ENCODE data around the gene CADPS2. TPM values are rescaled to one million over a fixed set of nuclear protein-coding genes. Genes with fewer than 3 reads are reported as not detected.

The CADPS2 gene
- total and polyA plus RNA-seq, 2 donors (not counting 3 experiments of a cell fraction or from before 2014, with no cell fraction given) = 9.5 to 22.6 TPM

DNA sequence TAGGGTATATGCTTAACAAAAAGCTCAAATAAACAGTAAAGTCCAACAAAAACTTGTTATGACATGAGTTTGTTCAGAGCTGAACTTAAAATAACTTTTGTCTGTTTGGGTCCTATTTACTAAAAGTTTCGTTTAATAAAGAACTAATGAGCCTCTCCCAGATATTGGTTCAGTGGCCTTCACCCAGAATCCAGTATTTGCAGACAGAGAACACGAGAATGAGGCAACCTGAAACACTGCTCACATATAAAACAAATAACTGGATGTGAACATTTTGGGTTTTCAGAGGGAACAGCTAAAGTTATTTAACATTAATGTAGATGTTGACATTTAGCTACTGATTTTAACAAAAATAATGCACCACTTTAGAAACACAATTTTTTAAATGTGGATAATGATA lies 285.6 kb downstream of the CADPS2 start:
- BruUV-seq (replicated peaks) = no TSS peak

More for the DNA sequence above, 285.6 kb downstream of the CADPS2 start:
- Histone ChIP-seq H3K27ac (ENCODE audit: insufficient read depth, low read depth, low read length) (no peak overlapping the region), H3K36me3 (ENCODE audit: control insufficient read depth in 2 of 2, extremely low read depth in 1 of 2, insufficient read depth in 2 of 2, low read length in 2 of 2) (no peaks in the 10 kb centered on the region), H3K9me1 (replicated peaks; ENCODE audit: control insufficient read depth, extremely low read depth, insufficient read depth, low read length) (no peaks in the 10 kb centered on the region), H3K27me3 (ENCODE audit: control insufficient read depth in 2 of 2, insufficient read depth in 2 of 2, low read length in 2 of 2) (no peaks in the 10 kb centered on the region), H3K9me3 (replicated peaks; ENCODE audit: control insufficient read depth, insufficient read depth, low read length) (no peaks in the 10 kb centered on the region), H3K4me1 (ENCODE audit: control insufficient read depth, extremely low read depth, insufficient read depth, low read length) (no peaks in the 10 kb centered on the region), H3K9ac (replicated peaks; ENCODE audit: extremely low read depth, insufficient read depth, low read length) (no peak overlapping the region), H4K20me1 (replicated peaks; ENCODE audit: control insufficient read depth, extremely low read depth, insufficient read depth, low read length) (no peaks in the 10 kb centered on the region), H3K79me2 (ENCODE audit: control insufficient read depth, insufficient read depth, low read length) (no peaks in the 10 kb centered on the region), H2AFZ (ENCODE audit: low read depth, low read length) (no peak overlapping the region), H3K4me2 (ENCODE audit: insufficient read depth, low read length) (no peak overlapping the region), H3K4me3 (replicated peaks in 1 of 3; ENCODE audit: insufficient read depth in 1 of 3, low read depth in 1 of 3, low read length in 3 of 3) (no peak overlapping the region)
- ChIA-PET POLR2A (no interaction called here), CTCF (interaction anchor here (1.1 kb wide), 1 partner anchor 136 kb away, joined by 3 read pairs; no protein-coding TSS in a partner anchor)
- intact Hi-C loops (cut with micrococcal nuclease) = no loop called here
- dilution Hi-C loops (cut with MboI; ENCODE audit: extremely low pct_ligation_motif_present, low sequenced_read_pairs) = no loop called here
- no peak for FAIRE-seq
- TF ChIP-seq POLR2A (IDR thresholded peaks at IDR 0.05; ENCODE audit: low read depth, low read length) = no peak
- TF ChIP-seq POLR2AphosphoS5 (IDR thresholded peaks at IDR 0.05; ENCODE audit: insufficient read depth, low read depth, low read length) = no peak
- no peak for TF ChIP-seq MYC (IDR thresholded peaks at IDR 0.05; ENCODE audit: low read depth, low read length)
- no peak for TF ChIP-seq GATA2 (IDR thresholded peaks at IDR 0.05; ENCODE audit: insufficient read depth, insufficient read length, low read depth, low read length)
- TF ChIP-seq FOS (IDR thresholded peaks at IDR 0.05; ENCODE audit: borderline replicate concordance, insufficient read depth, low read length) = no peak
- TF ChIP-seq CTCF (IDR thresholded peaks at IDR 0.05; ENCODE audit: extremely low read depth in 1 of 2, insufficient read depth in 1 of 2, low read depth in 1 of 2, low read length in 2 of 2) = no peak
- no peak for TF ChIP-seq EZH2 (IDR thresholded peaks at IDR 0.05; ENCODE audit: borderline replicate concordance, low read depth, low read length, severe bottlenecking)
- TF ChIP-seq, protein P1, sequence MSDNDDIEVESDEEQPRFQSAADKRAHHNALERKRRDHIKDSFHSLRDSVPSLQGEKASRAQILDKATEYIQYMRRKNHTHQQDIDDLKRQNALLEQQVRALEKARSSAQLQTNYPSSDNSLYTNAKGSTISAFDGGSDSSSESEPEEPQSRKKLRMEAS (IDR thresholded peaks at IDR 0.05; ENCODE audit: insufficient read depth, insufficient read length) = no peak
- no peak for TF ChIP-seq JUN (IDR thresholded peaks at IDR 0.05; ENCODE audit: borderline replicate concordance, insufficient read depth, insufficient read length, low read depth)
- no peak for DNase-seq (ENCODE audit: low read depth, low spot score)
